Right renal cortex interstitium (tissue), 3 donors: ENCODE measurements around the gene APOBEC3G. TPM values are rescaled to one million over a fixed set of nuclear protein-coding genes. Genes with fewer than 3 reads are reported as not detected.
"Not testable (repeated sequence)": the region's sequence is repeated elsewhere in the genome, so short reads cannot be mapped to it uniquely, and the experiment has no call there.

Source experiments
- DNase-seq, 3 donors: peaks; one replicate each; pipeline ENCODE4 v3.0.0-alpha.2; 2013; ENCODE audit warnings: low read depth in 3 of 3, low spot score in 2 of 3
- polyA plus RNA-seq, 3 donors: library from polyadenylated mRNA; unstranded; fragments of 120-200 nt; gene quantifications; one replicate each; pipeline ENCODE4 v1.2.1, GENCODE V29; 2013; ENCODE audit not compliant: insufficient read length in 3 of 3

Gene APOBEC3G
- polyA plus RNA-seq, 3 donors = 6.8 to 9.6 (median 7.7) TPM

GRCh38 chr22:39066442-39067276 lies 10.4 kb upstream of the APOBEC3G start:
- not testable (repeated sequence) for DNase-seq

GRCh38 chr22:39068033-39068785 lies 8.9 kb upstream of the APOBEC3G start:
- no peak for DNase-seq

GRCh38 chr22:39070186-39070585 lies 6.9 kb upstream of the APOBEC3G start:
- no peak for DNase-seq

GRCh38 chr22:39072581-39072981 lies 4.5 kb upstream of the APOBEC3G start:
- not testable (repeated sequence) for DNase-seq

GRCh38 chr22:39073981-39074380 lies 3.1 kb upstream of the APOBEC3G start:
- DNase-seq = no peak

- DNase-seq = not testable (repeated sequence)
Measured at GRCh38 chr22:39076155-39077025, 685 bp upstream of the APOBEC3G start.

- not testable (repeated sequence) for DNase-seq
Measured at GRCh38 chr22:39077912-39078311, 837 bp downstream of the APOBEC3G start.

- DNase-seq = no peak
Measured at GRCh38 chr22:39078329-39078728, 1.3 kb downstream of the APOBEC3G start.

GRCh38 chr22:39079054-39079637 lies 2.1 kb downstream of the APOBEC3G start:
- DNase-seq = not testable (repeated sequence)

- DNase-seq = no peak
Measured at GRCh38 chr22:39080052-39080762, 3.1 kb downstream of the APOBEC3G start.

- no peak for DNase-seq
Measured at GRCh38 chr22:39081016-39081415, 3.9 kb downstream of the APOBEC3G start.

- no peak for DNase-seq
Measured at GRCh38 chr22:39081598-39081997, 4.5 kb downstream of the APOBEC3G start.

- DNase-seq = no peak
Measured at GRCh38 chr22:39083212-39084165, 6.4 kb downstream of the APOBEC3G start.

GRCh38 chr22:39084666-39085065 lies 7.6 kb downstream of the APOBEC3G start:
- no peak for DNase-seq

GRCh38 chr22:39087098-39087497 lies 10.0 kb downstream of the APOBEC3G start:
- DNase-seq = no peak

GRCh38 chr22:39087881-39088684 lies 11.0 kb downstream of the APOBEC3G start:
- no peak for DNase-seq

- DNase-seq = no peak
Measured at GRCh38 chr22:39088685-39089032, 11.6 kb downstream of the APOBEC3G start.

- DNase-seq = no peak
Measured at GRCh38 chr22:39089928-39090327, 12.9 kb downstream of the APOBEC3G start.
